T-helper 1 cell treated with Interleukin-12 subunit alpha and Interleukin-12 subunit beta and Interleukin-4 antibody, amounts not matched to agents 30 μg/mL and 1 μg/mL, for 36 hours (primary cell): Measurements from ENCODE around the gene PTGES.

ENCODE experiments used
- H3K27ac Mint-ChIP-seq: one replicate; pipeline ENCODE4 v1.8.0; 2021; ENCODE audit warnings: mild to moderate bottlenecking, mixed read lengths
- H3K27me3 Mint-ChIP-seq: one replicate; pipeline ENCODE4 v1.8.0; 2021; ENCODE audit warnings: low read depth, mixed read lengths
- H3K36me3 Mint-ChIP-seq: one replicate; pipeline ENCODE4 v1.8.0; 2021; ENCODE audit warnings: low read depth, mixed read lengths
- H3K4me1 Mint-ChIP-seq: one replicate; pipeline ENCODE4 v1.8.0; 2021; ENCODE audit warnings: low read depth, mixed read lengths
- H3K4me3 Mint-ChIP-seq: one replicate; pipeline ENCODE4 v1.8.0; 2021; ENCODE audit warnings: mild to moderate bottlenecking, moderate library complexity, mixed read lengths
- H3K9me3 Mint-ChIP-seq: one replicate; pipeline ENCODE4 v1.8.0; 2021; ENCODE audit warnings: mixed read lengths

The PTGES gene

GRCh38 chr9:129704807-129705206 is 48.0 kb downstream of the PTGES start:
- Mint-ChIP-seq H3K36me3 (no peaks in the 10 kb centered on the region), H3K27ac (no peak overlapping the region), H3K4me3 (no peak overlapping the region), H3K4me1 (peaks cover 1% of the 10 kb centered on the region), H3K27me3 (peaks cover 6% of the 10 kb centered on the region), H3K9me3 (no peaks in the 10 kb centered on the region)

- Mint-ChIP-seq H3K36me3 (no peaks in the 10 kb centered on the region), H3K4me3 (no peak overlapping the region), H3K27ac (no peak overlapping the region)
These were observed 49.0 kb downstream of the PTGES start for GRCh38 chr9:129703667-129704355.

GRCh38 chr9:129702589-129703520 is 50.0 kb downstream of the PTGES start:
- H3K36me3 Mint-ChIP-seq: no peaks in the 10 kb centered on the region
- H3K27me3 Mint-ChIP-seq: peaks cover 6% of the 10 kb centered on the region
- H3K4me3 Mint-ChIP-seq: no peak overlapping the region
- H3K9me3 Mint-ChIP-seq: no peaks in the 10 kb centered on the region
- H3K27ac Mint-ChIP-seq: no peak overlapping the region
- no peaks in the 10 kb centered on the region for H3K4me1 Mint-ChIP-seq

More at GRCh38 chr9:129703667-129704355, 49.0 kb downstream of the PTGES start:
- peaks cover 6% of the 10 kb centered on the region for H3K27me3 Mint-ChIP-seq
- no peaks in the 10 kb centered on the region for H3K9me3 Mint-ChIP-seq
- H3K4me1 Mint-ChIP-seq: no peaks in the 10 kb centered on the region

- peaks cover 2% of the 10 kb centered on the region for H3K4me1 Mint-ChIP-seq
- no peaks in the 10 kb centered on the region for H3K9me3 Mint-ChIP-seq
- H3K4me3 Mint-ChIP-seq: no peak overlapping the region
- no peaks in the 10 kb centered on the region for H3K36me3 Mint-ChIP-seq
- H3K27me3 Mint-ChIP-seq: peaks cover 9% of the 10 kb centered on the region
- no peak overlapping the region for H3K27ac Mint-ChIP-seq
These were observed 51.3 kb downstream of the PTGES start for GRCh38 chr9:129701549-129701948.

GRCh38 chr9:129701054-129701453 is 51.8 kb downstream of the PTGES start:
- H3K4me1 Mint-ChIP-seq: peaks cover 2% of the 10 kb centered on the region

GRCh38 chr9:129698254-129698757 is 54.5 kb downstream of the PTGES start:
- Mint-ChIP-seq H3K36me3 (no peaks in the 10 kb centered on the region), H3K27me3 (peaks cover 28% of the 10 kb centered on the region), H3K9me3 (no peaks in the 10 kb centered on the region), H3K27ac (no peak overlapping the region), H3K4me1 (peaks cover 2% of the 10 kb centered on the region), H3K4me3 (no peak overlapping the region)

More at GRCh38 chr9:129701054-129701453, 51.8 kb downstream of the PTGES start:
- no peaks in the 10 kb centered on the region for H3K9me3 Mint-ChIP-seq
- no peaks in the 10 kb centered on the region for H3K36me3 Mint-ChIP-seq
- peaks cover 12% of the 10 kb centered on the region for H3K27me3 Mint-ChIP-seq
- no peak overlapping the region for H3K4me3 Mint-ChIP-seq
- H3K27ac Mint-ChIP-seq: no peak overlapping the region

GRCh38 chr9:129697656-129698253 is 55.1 kb downstream of the PTGES start:
- H3K36me3 Mint-ChIP-seq: no peaks in the 10 kb centered on the region
- no peak overlapping the region for H3K4me3 Mint-ChIP-seq
- H3K9me3 Mint-ChIP-seq: no peaks in the 10 kb centered on the region
- H3K27ac Mint-ChIP-seq: no peak overlapping the region
- H3K4me1 Mint-ChIP-seq: peaks cover 2% of the 10 kb centered on the region
- peaks cover 28% of the 10 kb centered on the region for H3K27me3 Mint-ChIP-seq

- Mint-ChIP-seq H3K27me3 (peaks cover 28% of the 10 kb centered on the region), H3K9me3 (no peaks in the 10 kb centered on the region), H3K27ac (no peak overlapping the region), H3K36me3 (no peaks in the 10 kb centered on the region), H3K4me3 (peak overlapping the region; percentile 37), H3K4me1 (peaks cover 2% of the 10 kb centered on the region)
These were observed 55.7 kb downstream of the PTGES start for GRCh38 chr9:129696944-129697655.

- no peak overlapping the region for H3K4me3 Mint-ChIP-seq
- peaks cover 2% of the 10 kb centered on the region for H3K4me1 Mint-ChIP-seq
- no peaks in the 10 kb centered on the region for H3K9me3 Mint-ChIP-seq
- H3K27ac Mint-ChIP-seq: no peak overlapping the region
- H3K27me3 Mint-ChIP-seq: peaks cover 26% of the 10 kb centered on the region
- H3K36me3 Mint-ChIP-seq: no peaks in the 10 kb centered on the region
These were observed 57.0 kb downstream of the PTGES start for GRCh38 chr9:129695870-129696269.

GRCh38 chr9:129694243-129694646 is 58.6 kb downstream of the PTGES start:
- H3K9me3 Mint-ChIP-seq: no peaks in the 10 kb centered on the region
- H3K4me3 Mint-ChIP-seq: no peak overlapping the region
- peaks cover 22% of the 10 kb centered on the region for H3K27me3 Mint-ChIP-seq
- peaks cover 2% of the 10 kb centered on the region for H3K4me1 Mint-ChIP-seq
- H3K36me3 Mint-ChIP-seq: no peaks in the 10 kb centered on the region
- no peak overlapping the region for H3K27ac Mint-ChIP-seq

- Mint-ChIP-seq H3K27ac (no peak overlapping the region), H3K4me3 (no peak overlapping the region), H3K9me3 (no peaks in the 10 kb centered on the region), H3K27me3 (peaks cover 22% of the 10 kb centered on the region), H3K36me3 (no peaks in the 10 kb centered on the region), H3K4me1 (peaks cover 2% of the 10 kb centered on the region)
These were observed 59.1 kb downstream of the PTGES start for GRCh38 chr9:129693741-129694140.

- Mint-ChIP-seq H3K4me1 (peaks cover 2% of the 10 kb centered on the region), H3K4me3 (no peak overlapping the region), H3K27ac (no peak overlapping the region), H3K27me3 (peaks cover 22% of the 10 kb centered on the region), H3K9me3 (no peaks in the 10 kb centered on the region), H3K36me3 (no peaks in the 10 kb centered on the region)
These were observed 60.3 kb downstream of the PTGES start for GRCh38 chr9:129692534-129692933.
